Panc1 (cell line): ENCODE data around the gene RD3L.

Experiments
- CTCF ChIP-seq: fragments of 450-650 bp; IDR thresholded peaks from 2 replicates; pipeline ENCODE4 v1.5.1; 2017; ENCODE audit warnings: mild to moderate bottlenecking
- POLR2AphosphoS5 ChIP-seq: IDR thresholded peaks from 2 replicates; pipeline ENCODE4 v1.6.1; 2012; ENCODE audit warnings: mild to moderate bottlenecking, low read depth, low read length, moderate library complexity
- REST ChIP-seq, 2 experiments: IDR thresholded peaks; 2 replicates each; pipeline ENCODE4 v1.6.1; 2011 to 2012; ENCODE audit warnings: low read depth in 2 of 2, control low read depth in 1 of 2, low read length in 1 of 2, mild to moderate bottlenecking in 1 of 2, moderate library complexity in 1 of 2; ENCODE audit not compliant: insufficient read depth in 1 of 2
- TCF7L2 ChIP-seq: IDR thresholded peaks from 2 replicates; pipeline ENCODE4 v1.6.1; 2011; ENCODE audit warnings: mild to moderate bottlenecking, low read depth, low read length, inconsistent platforms

GRCh38 chr14:103910984-103911383 is 31.3 kb downstream of the RD3L start:
- TF ChIP-seq REST (IDR thresholded peaks at IDR 0.05; ENCODE audit: insufficient read depth in 1 of 2, low read depth in 2 of 2, low read length in 1 of 2) (no peak), CTCF (no peak), POLR2AphosphoS5 (no peak), TCF7L2 (no peak)
